Ureter (tissue), 1 donor: ENCODE measurements around the gene ITPR1. TPM values are rescaled to one million over a fixed set of nuclear protein-coding genes. Genes with fewer than 3 reads are reported as not detected.

Source experiments
- DNase-seq: peaks from one replicate; pipeline ENCODE4 v3.0.0-alpha.2; 2020; ENCODE audit warnings: low spot score
- total RNA-seq: library from RNA; stranded (reverse); gene quantifications from one replicate; pipeline ENCODE4 v1.2.4, GENCODE V29; 2023
- donor health status: DM: yes; HTN: yes; CAD: no.

The ITPR1 gene
- total RNA-seq, 1 donor from 2014 or later: 98.1 TPM

GRCh38 chr3:4533489-4534443 lies 40.6 kb downstream of the ITPR1 start:
- peak; percentile 48 for DNase-seq

GRCh38 chr3:4534906-4535305 lies 41.8 kb downstream of the ITPR1 start:
- no peak for DNase-seq

- no peak for DNase-seq
Measured at GRCh38 chr3:4536260-4536659, 43.1 kb downstream of the ITPR1 start.

GRCh38 chr3:4540267-4540666 lies 47.1 kb downstream of the ITPR1 start:
- no peak for DNase-seq

GRCh38 chr3:4543110-4543509 lies 50.0 kb downstream of the ITPR1 start:
- DNase-seq: no peak

GRCh38 chr3:4546346-4547178 lies 53.4 kb downstream of the ITPR1 start:
- no peak for DNase-seq

- DNase-seq: no peak
Measured at GRCh38 chr3:4547799-4548198, 54.7 kb downstream of the ITPR1 start.

GRCh38 chr3:4548356-4548755 lies 55.2 kb downstream of the ITPR1 start:
- no peak for DNase-seq

GRCh38 chr3:4548780-4549179 lies 55.6 kb downstream of the ITPR1 start:
- DNase-seq: no peak

- DNase-seq: no peak
Measured at GRCh38 chr3:4549896-4550295, 56.7 kb downstream of the ITPR1 start.

- DNase-seq: no peak
Measured at GRCh38 chr3:4551051-4551711, 58.0 kb downstream of the ITPR1 start.

GRCh38 chr3:4551794-4552442 lies 58.8 kb downstream of the ITPR1 start:
- DNase-seq: no peak

GRCh38 chr3:4552811-4553210 lies 59.7 kb downstream of the ITPR1 start:
- DNase-seq: no peak

GRCh38 chr3:4561661-4562060 lies 68.5 kb downstream of the ITPR1 start:
- no peak for DNase-seq

- DNase-seq: no peak
Measured at GRCh38 chr3:4562595-4562994, 69.4 kb downstream of the ITPR1 start.

- DNase-seq: no peak
Measured at GRCh38 chr3:4564270-4564669, 71.1 kb downstream of the ITPR1 start.

- no peak for DNase-seq
Measured at GRCh38 chr3:4564928-4565586, 71.9 kb downstream of the ITPR1 start.

- DNase-seq: no peak
Measured at GRCh38 chr3:4565809-4566501, 72.8 kb downstream of the ITPR1 start.

- DNase-seq: no peak
Measured at GRCh38 chr3:4568841-4569240, 75.7 kb downstream of the ITPR1 start.

- DNase-seq: no peak
Measured at GRCh38 chr3:4570840-4571621, 77.9 kb downstream of the ITPR1 start.
